GM15510 (cell line): Measurements from ENCODE around the gene BSG.

Experiments
- POLR2A ChIP-seq: IDR thresholded peaks from 3 replicates; pipeline ENCODE4 v1.6.1; 2011; ENCODE audit warnings: borderline replicate concordance; ENCODE audit not compliant: insufficient read length; ENCODE audit errors: extremely low read depth

The BSG gene

DNA sequence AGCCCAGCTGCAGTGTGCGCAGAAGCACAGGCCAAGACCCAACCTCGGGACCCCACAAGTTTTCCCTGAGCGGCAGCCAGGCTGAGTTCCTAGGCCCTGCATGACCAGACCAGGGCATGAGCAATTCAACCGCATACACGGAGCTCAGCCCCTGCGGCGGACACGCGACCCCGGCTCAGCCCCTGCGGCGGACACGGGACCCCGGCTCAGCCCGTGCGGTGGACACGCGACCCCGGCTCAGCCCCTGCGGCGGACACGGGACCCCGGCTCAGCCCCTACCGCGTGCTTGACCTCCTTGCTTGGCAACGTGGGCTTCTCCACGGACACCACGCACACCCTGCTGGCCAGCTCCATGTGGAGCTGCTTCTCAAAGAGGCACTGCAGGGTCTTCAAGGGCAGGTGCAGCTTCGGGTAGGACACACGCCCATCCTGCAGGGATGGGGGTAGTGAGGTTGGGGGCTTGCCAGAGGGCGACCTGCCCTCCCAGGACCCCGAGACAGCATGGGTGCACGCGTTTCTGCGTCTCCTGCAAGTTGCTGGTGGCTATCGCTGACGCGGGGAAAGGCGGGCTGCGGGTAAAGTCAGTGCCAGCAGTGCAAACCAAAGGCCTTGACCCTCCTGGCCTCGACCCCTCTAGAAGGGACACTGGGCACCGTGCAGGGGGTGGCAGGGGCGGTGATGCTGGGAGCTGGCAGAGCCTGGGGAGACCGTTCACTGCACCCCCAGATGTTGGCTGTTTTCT lies 51.0 kb downstream of the BSG start:
- no peak for TF ChIP-seq POLR2A

DNA sequence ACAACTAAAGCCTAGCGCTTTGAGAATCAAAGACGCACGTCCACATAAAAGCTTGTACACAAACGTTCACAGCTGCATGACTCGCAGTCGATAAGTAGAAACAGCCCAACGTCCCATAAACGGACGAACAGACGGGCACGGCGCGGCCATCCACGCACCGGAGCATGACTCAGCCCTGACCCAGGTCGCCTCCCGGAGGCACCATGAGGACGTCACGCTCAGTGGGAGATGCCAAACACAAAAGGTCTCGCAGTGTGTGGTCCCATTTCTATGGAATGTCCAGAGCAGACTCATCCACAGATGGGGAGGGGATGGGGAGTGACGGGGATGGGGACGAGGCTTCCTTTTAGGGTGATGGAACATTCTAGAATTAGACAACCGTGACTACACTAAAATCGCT lies 51.6 kb downstream of the BSG start:
- TF ChIP-seq POLR2A = no peak

- TF ChIP-seq POLR2A = no peak
These were observed 52.2 kb downstream of the BSG start for GRCh38 chr19:624433-625109.

DNA sequence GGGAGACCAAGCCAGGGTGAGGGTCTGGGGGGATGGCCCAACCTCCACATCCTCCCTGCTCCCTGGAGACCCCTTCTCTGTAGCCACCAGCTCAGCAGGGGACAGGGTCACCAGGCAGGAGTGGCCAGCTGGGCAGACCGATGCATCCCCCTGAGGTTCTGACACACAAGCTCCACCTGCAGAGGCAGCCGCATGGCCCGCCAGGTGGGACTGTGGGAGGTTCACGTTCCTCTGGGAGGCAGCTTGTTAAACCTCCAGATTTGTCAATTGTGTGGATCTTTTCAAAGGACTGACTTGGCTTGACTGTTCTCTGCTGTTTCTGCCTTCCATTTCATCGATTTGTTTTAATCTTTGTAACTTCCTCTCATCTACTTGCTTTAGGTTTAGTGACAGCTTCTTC lies 52.9 kb downstream of the BSG start:
- no peak for TF ChIP-seq POLR2A

- no peak for TF ChIP-seq POLR2A
These were observed 55.8 kb downstream of the BSG start for GRCh38 chr19:628168-628567.

- TF ChIP-seq POLR2A = no peak
These were observed 57.7 kb downstream of the BSG start for GRCh38 chr19:629961-630714.

DNA sequence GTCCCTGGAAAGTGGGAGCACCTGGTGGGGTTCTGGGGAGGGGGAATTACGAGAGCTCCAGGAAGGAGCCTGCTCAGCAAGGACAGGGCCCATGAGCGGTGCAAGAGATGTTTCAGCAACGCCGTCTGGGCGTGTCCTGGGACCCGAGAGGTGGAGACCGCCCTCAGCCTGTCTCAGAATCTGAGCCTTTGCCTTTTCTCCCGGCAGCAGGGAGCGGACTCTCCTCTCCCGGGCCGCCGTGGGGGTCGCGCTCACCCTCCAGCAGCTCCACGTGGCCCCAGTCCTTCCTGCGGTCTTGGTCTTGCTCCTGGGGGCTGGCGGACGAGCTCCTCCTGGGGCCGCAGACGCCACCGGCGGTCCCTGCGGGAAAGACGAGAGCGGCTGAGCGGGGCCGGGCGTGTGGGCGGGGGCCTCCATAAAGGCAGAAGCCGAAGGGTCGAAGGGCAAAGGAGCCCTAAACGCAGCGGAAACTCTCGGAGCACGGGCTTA lies 60.2 kb downstream of the BSG start:
- no peak for TF ChIP-seq POLR2A
